ENCODE results near the gene ZFHX3.

DNA sequence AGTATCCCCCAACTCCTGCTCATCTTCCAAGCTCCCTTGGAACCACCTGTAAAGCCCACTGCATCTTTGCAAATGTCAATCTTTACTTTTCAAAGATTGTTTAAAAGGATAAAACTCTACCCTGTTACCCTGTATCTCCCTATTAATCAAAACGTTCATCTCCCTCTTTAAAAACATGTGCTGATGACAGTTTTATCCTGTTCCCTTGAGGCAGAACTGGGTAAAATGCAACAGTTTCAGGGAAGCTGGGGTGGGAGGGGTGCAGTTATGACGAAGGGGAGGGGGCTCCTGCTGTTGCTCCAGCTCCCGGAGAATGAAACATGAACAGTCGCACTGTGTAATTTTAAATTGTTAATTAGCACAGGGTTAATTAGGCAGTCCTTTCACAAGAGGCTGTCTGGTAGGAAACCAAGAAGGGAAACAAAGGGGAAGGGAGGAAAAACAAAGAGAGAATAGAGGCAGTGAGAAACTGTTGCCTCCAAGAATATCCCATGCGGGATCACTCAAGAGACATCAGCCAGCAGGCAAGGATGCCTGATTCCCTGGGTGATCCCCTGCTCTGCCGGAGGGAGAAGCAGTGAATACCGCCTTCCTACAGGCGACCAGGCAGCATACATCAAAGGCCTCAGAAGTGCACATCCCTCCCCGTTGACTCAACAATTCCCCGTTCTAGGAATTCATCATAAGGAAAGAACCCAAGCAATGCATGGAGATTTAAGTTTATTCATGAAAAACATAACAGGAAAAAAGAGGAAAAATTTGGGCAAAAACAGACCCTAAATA, 84.2 kb downstream of the ZFHX3 start:
- TF ChIP-seq, protein P1, sequence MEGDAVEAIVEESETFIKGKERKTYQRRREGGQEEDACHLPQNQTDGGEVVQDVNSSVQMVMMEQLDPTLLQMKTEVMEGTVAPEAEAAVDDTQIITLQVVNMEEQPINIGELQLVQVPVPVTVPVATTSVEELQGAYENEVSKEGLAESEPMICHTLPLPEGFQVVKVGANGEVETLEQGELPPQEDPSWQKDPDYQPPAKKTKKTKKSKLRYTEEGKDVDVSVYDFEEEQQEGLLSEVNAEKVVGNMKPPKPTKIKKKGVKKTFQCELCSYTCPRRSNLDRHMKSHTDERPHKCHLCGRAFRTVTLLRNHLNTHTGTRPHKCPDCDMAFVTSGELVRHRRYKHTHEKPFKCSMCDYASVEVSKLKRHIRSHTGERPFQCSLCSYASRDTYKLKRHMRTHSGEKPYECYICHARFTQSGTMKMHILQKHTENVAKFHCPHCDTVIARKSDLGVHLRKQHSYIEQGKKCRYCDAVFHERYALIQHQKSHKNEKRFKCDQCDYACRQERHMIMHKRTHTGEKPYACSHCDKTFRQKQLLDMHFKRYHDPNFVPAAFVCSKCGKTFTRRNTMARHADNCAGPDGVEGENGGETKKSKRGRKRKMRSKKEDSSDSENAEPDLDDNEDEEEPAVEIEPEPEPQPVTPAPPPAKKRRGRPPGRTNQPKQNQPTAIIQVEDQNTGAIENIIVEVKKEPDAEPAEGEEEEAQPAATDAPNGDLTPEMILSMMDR (conservative IDR thresholded peaks at IDR 0.05), result no peak
- TF ChIP-seq ZFX (IDR thresholded peaks at IDR 0.05), result no peak

Data from C4-2B (cell line).